HAP-1 (cell line): ENCODE results near the gene SLC24A3.

ENCODE experiments used
- DNase-seq, 2 experiments: peaks; one replicate each; pipeline ENCODE4 v3.0.0-alpha.2; 2016 to 2020; ENCODE audit warnings: low spot score in 2 of 2
- H3K27me3 ChIP-seq: fragments of 250-450 bp; sonication (Bioruptor Pico); 2 replicates; pipeline ENCODE4 v1.5.1; 2020; ENCODE audit warnings: low read depth, mild to moderate bottlenecking, moderate library complexity
- H3K36me3 ChIP-seq: fragments of 250-450 bp; sonication (Bioruptor Pico); replicated peaks from 2 replicates; pipeline ENCODE4 v1.5.1; 2020; ENCODE audit warnings: mild to moderate bottlenecking
- H3K4me1 ChIP-seq: fragments of 250-450 bp; sonication (Bioruptor Pico); 2 replicates; pipeline ENCODE4 v1.5.1; 2020; ENCODE audit warnings: mild to moderate bottlenecking
- H3K4me3 ChIP-seq: fragments of 250-450 bp; sonication (Bioruptor Pico); 2 replicates; pipeline ENCODE4 v1.5.1; 2020; ENCODE audit warnings: mild to moderate bottlenecking, moderate library complexity
- H3K9me3 ChIP-seq: fragments of 250-450 bp; sonication (Bioruptor Pico); 2 replicates; pipeline ENCODE4 v1.5.1; 2020; ENCODE audit warnings: mild to moderate bottlenecking, moderate library complexity
- in situ Hi-C: fragments of 300-500 bp; cut with MboI; formaldehyde crosslinking; loops from 3 replicates; pipeline ENCODE4 v1.14.3; 2020; ENCODE audit warnings: low sequenced_read_pairs, inconsistent platforms, mixed read lengths

The SLC24A3 gene

GRCh38 chr20:19212469-19212815, at the start of gene SLC24A3:
SLC24A3 (plus strand) TSS chr20:19212642.
- Histone ChIP-seq H3K36me3 (no peaks in the 10 kb centered on the region), H3K27me3 (peaks cover 22% of the 10 kb centered on the region), H3K9me3 (no peaks in the 10 kb centered on the region), H3K4me3 (no peak within 1 kb of the TSS), H3K4me1 (no peaks in the 10 kb centered on the region)
- DNase-seq: peak in 1 of 2 experiments; percentile 7
- in situ Hi-C loops: loop anchor here (25.0 kb wide), 3 partner anchors 100 to 450 kb away; partner anchors contain the start of gene SCP2D1

- in situ Hi-C loops: no loop called here
- H3K9me3 ChIP-seq: no peaks in the 10 kb centered on the region
- H3K27me3 ChIP-seq: no peaks in the 10 kb centered on the region
- no peak overlapping the region for H3K4me3 ChIP-seq
- no peak for DNase-seq
- H3K36me3 ChIP-seq: no peaks in the 10 kb centered on the region
- H3K4me1 ChIP-seq: no peaks in the 10 kb centered on the region
Observed at GRCh38 chr20:19170148-19170547, 42.3 kb upstream of the SLC24A3 start.

- in situ Hi-C loops: no loop called here
- no peaks in the 10 kb centered on the region for H3K27me3 ChIP-seq
- no peak overlapping the region for H3K4me3 ChIP-seq
- H3K4me1 ChIP-seq: no peaks in the 10 kb centered on the region
- H3K9me3 ChIP-seq: no peaks in the 10 kb centered on the region
- no peak for DNase-seq
- H3K36me3 ChIP-seq: no peaks in the 10 kb centered on the region
Observed at GRCh38 chr20:19172637-19173036, 39.8 kb upstream of the SLC24A3 start.

GRCh38 chr20:19176470-19177052, 35.9 kb upstream of the SLC24A3 start:
- no peak overlapping the region for H3K4me3 ChIP-seq
- no peaks in the 10 kb centered on the region for H3K36me3 ChIP-seq
- no peaks in the 10 kb centered on the region for H3K4me1 ChIP-seq
- no peak for DNase-seq
- H3K27me3 ChIP-seq: no peaks in the 10 kb centered on the region
- in situ Hi-C loops: loop anchor here (25.0 kb wide), 1 partner anchor 539 kb away; no protein-coding TSS in a partner anchor
- no peaks in the 10 kb centered on the region for H3K9me3 ChIP-seq

- Histone ChIP-seq H3K27me3 (no peaks in the 10 kb centered on the region), H3K4me1 (no peaks in the 10 kb centered on the region), H3K9me3 (no peaks in the 10 kb centered on the region), H3K4me3 (no peak overlapping the region), H3K36me3 (no peaks in the 10 kb centered on the region)
- in situ Hi-C loops: loop anchor here (25.0 kb wide), 1 partner anchor 544 kb away; no protein-coding TSS in a partner anchor
- no peak for DNase-seq
Observed at GRCh38 chr20:19181552-19181951, 30.9 kb upstream of the SLC24A3 start.

- Histone ChIP-seq H3K9me3 (no peaks in the 10 kb centered on the region), H3K4me1 (no peaks in the 10 kb centered on the region), H3K4me3 (no peak overlapping the region), H3K36me3 (no peaks in the 10 kb centered on the region), H3K27me3 (no peaks in the 10 kb centered on the region)
- in situ Hi-C loops: loop anchor here (25.0 kb wide), 1 partner anchor 548 kb away; no protein-coding TSS in a partner anchor
- no peak for DNase-seq
Observed at GRCh38 chr20:19185083-19185482, 27.4 kb upstream of the SLC24A3 start.

GRCh38 chr20:19193349-19193748, 19.1 kb upstream of the SLC24A3 start:
- no peak overlapping the region for H3K4me3 ChIP-seq
- H3K9me3 ChIP-seq: no peaks in the 10 kb centered on the region
- in situ Hi-C loops: loop anchor here (25.0 kb wide), 1 partner anchor 556 kb away; no protein-coding TSS in a partner anchor
- no peak for DNase-seq
- H3K4me1 ChIP-seq: no peaks in the 10 kb centered on the region
- no peaks in the 10 kb centered on the region for H3K36me3 ChIP-seq
- no peaks in the 10 kb centered on the region for H3K27me3 ChIP-seq

GRCh38 chr20:19205981-19206396, 6.5 kb upstream of the SLC24A3 start:
- in situ Hi-C loops: loop anchor here (25.0 kb wide), 3 partner anchors 106 to 456 kb away; partner anchors contain the start of gene SCP2D1
- Histone ChIP-seq H3K36me3 (no peaks in the 10 kb centered on the region), H3K27me3 (peaks cover 2% of the 10 kb centered on the region; the same call in 1 of the 2 replicates), H3K4me1 (no peaks in the 10 kb centered on the region), H3K9me3 (no peaks in the 10 kb centered on the region), H3K4me3 (no peak overlapping the region)
- DNase-seq: peak; percentile 20 to 81

GRCh38 chr20:19207541-19207940, 4.9 kb upstream of the SLC24A3 start:
- Histone ChIP-seq H3K27me3 (peaks cover 13% of the 10 kb centered on the region), H3K4me3 (no peak overlapping the region), H3K4me1 (no peaks in the 10 kb centered on the region), H3K9me3 (no peaks in the 10 kb centered on the region), H3K36me3 (no peaks in the 10 kb centered on the region)
- no peak for DNase-seq
- in situ Hi-C loops: loop anchor here (25.0 kb wide), 3 partner anchors 105 to 455 kb away; partner anchors contain the start of gene SCP2D1

GRCh38 chr20:19210391-19211155, 1.9 kb upstream of the SLC24A3 start:
- H3K4me3 ChIP-seq: no peak overlapping the region
- peaks cover 22% of the 10 kb centered on the region for H3K27me3 ChIP-seq
- H3K9me3 ChIP-seq: no peaks in the 10 kb centered on the region
- no peaks in the 10 kb centered on the region for H3K4me1 ChIP-seq
- DNase-seq: no peak
- in situ Hi-C loops: loop anchor here (25.0 kb wide), 3 partner anchors 102 to 452 kb away; partner anchors contain the start of gene SCP2D1
- H3K36me3 ChIP-seq: no peaks in the 10 kb centered on the region

GRCh38 chr20:19211252-19211651, 1.2 kb upstream of the SLC24A3 start:
- no peak for DNase-seq
- no peak overlapping the region for H3K4me3 ChIP-seq
- H3K36me3 ChIP-seq: no peaks in the 10 kb centered on the region
- in situ Hi-C loops: loop anchor here (25.0 kb wide), 3 partner anchors 101 to 451 kb away; partner anchors contain the start of gene SCP2D1
- H3K9me3 ChIP-seq: no peaks in the 10 kb centered on the region
- peaks cover 22% of the 10 kb centered on the region for H3K27me3 ChIP-seq
- H3K4me1 ChIP-seq: no peaks in the 10 kb centered on the region

GRCh38 chr20:19211661-19212468, 577 bp upstream of the SLC24A3 start:
- in situ Hi-C loops: loop anchor here (25.0 kb wide), 3 partner anchors 100 to 450 kb away; partner anchors contain the start of gene SCP2D1
- Histone ChIP-seq H3K4me3 (no peak overlapping the region), H3K27me3 (peaks cover 22% of the 10 kb centered on the region), H3K9me3 (no peaks in the 10 kb centered on the region), H3K36me3 (no peaks in the 10 kb centered on the region), H3K4me1 (no peaks in the 10 kb centered on the region)
- no peak for DNase-seq

GRCh38 chr20:19212821-19213502, 520 bp downstream of the SLC24A3 start:
- in situ Hi-C loops: loop anchor here (25.0 kb wide), 3 partner anchors 99 to 449 kb away; partner anchors contain the start of gene SCP2D1
- H3K4me3 ChIP-seq: no peak overlapping the region
- H3K27me3 ChIP-seq: peaks cover 22% of the 10 kb centered on the region
- DNase-seq: peak in 1 of 2 experiments; percentile 36
- H3K36me3 ChIP-seq: no peaks in the 10 kb centered on the region
- no peaks in the 10 kb centered on the region for H3K4me1 ChIP-seq
- H3K9me3 ChIP-seq: no peaks in the 10 kb centered on the region
